Left renal cortex interstitium (tissue), 4 donors: ENCODE data around the gene ENDOV. TPM values are rescaled to one million over a fixed set of nuclear protein-coding genes. Genes with fewer than 3 reads are reported as not detected.

Source experiments
- DNase-seq, 4 donors: peaks; one replicate each; pipeline ENCODE4 v3.0.0-alpha.2; 2013; ENCODE audit warnings: low read depth in 4 of 4, low spot score in 2 of 4, missing footprints in 1 of 4
- polyA plus RNA-seq, 4 donors: library from polyadenylated mRNA; unstranded; fragments of 120-200 nt; gene quantifications; one replicate each; pipeline ENCODE4 v1.2.1, GENCODE V29; 2013; ENCODE audit not compliant: insufficient read length in 4 of 4

Gene ENDOV
- polyA plus RNA-seq, 4 donors: 25.7 to 46.9 (median 35.2) TPM

- DNase-seq: no peak
Measured at GRCh38 chr17:80461528-80462160, 46.7 kb downstream of the ENDOV start.

GRCh38 chr17:80463784-80464400 lies 48.9 kb downstream of the ENDOV start:
- DNase-seq: no peak

- no peak for DNase-seq
Measured at GRCh38 chr17:80464486-80464885, 49.5 kb downstream of the ENDOV start.

DNA sequence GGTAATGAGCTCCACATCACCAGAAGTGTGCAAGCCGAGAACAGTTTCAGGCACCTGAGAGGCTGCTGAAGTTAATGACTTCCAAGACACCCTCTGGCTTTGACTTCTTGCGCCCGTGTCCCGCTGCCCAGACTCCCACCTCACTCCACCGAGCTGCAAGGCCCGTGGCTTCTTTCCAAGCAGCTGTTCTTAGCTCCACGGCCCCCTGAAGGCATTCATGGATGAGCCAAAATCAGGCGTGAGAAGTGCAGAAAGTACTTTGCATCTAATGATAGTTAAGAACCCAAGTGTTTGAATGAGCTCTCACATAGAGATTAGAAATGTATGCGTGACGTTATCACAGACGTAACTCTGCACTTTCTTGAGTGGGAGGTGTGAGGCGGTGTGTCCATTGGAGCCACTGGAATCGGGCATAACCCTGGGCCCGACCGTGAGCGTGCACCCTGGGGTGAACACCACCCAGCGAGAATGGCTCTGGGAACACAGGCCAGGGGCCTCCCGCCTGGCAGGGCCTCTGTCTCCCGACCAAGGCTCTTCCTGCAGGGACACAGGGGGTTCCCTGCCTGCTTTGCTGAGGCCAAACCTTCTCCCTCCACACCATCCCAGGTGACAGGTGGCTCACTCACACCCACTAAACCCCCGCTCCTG lies 50.5 kb downstream of the ENDOV start:
- no peak for DNase-seq

DNA sequence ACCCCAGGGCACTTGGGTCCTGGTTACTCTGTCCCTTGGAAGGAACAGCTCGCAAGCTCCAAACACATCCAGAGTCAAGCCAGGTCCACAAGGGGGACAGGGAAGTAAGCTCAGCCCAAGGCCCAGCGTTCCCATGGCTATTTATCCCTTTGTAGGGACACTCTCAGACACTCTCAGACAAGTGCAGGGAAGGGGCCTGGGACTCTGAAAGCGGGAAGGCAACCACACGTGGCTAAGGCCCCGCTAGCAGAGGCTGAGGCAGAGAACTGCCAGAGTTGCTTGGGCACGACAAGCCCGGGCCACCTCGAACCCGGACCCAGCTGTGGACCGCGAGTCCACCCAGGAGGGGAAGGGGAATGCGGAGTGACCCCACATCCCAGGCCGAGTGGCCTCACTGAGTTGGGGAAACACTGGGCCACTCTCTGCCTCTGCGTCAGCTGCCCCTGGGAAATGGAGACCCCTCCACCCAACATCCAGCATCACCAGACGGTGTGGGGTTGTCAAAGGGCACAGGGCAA lies 51.3 kb downstream of the ENDOV start:
- no peak for DNase-seq

DNA sequence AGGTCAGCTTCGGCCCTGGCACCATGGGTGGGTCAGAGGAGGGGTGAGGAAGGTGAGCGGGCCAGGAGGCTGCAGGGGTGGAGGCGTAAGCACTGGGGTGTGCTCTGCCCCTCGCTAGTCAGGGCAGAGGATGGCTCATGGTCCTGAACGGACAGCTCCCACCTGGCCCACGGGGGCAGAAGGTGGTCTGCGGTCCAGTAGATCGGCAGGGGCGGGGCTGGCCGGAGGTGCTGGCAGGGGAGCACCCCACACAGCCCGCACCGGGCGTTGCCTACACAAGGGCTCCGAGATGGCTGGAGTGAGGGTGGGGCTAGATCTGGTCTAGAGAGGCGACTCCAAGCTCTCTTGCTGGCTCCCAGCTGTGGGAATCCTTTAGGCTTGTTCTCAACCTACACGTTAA lies 53.3 kb downstream of the ENDOV start:
- DNase-seq: no peak

DNA sequence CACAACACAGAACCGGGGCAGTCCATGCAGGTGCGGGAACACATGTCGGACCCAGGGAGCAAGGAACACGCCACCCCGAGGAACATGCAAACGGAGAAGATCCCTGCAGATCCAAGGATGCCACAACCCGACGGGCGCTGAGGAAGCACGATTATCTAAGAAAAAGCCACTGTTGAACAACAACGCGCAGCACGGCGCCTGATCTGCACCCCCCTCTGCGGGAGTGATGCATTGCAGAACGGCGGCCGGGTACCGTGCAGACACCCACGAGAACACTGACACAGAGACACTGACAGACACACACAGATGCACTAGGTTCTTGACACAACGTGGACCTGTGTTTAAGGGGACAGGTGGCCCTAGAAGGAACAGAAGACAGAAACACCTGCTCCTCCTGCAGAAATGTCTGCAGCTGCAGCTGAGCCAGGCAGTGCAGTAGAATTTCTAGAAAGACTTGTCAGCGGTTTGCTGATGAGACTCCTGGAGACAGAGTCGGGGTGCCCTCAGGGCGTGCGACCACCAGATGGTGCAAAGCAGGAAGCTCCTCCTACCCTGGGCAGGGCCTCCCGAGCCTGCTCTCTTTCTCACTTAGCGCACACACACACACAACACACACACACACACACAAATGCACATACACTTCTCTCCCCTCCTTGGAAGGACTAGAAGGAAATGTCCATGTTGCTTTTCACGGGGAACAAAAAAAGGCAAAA lies 54.0 kb downstream of the ENDOV start:
- DNase-seq: no peak

DNA sequence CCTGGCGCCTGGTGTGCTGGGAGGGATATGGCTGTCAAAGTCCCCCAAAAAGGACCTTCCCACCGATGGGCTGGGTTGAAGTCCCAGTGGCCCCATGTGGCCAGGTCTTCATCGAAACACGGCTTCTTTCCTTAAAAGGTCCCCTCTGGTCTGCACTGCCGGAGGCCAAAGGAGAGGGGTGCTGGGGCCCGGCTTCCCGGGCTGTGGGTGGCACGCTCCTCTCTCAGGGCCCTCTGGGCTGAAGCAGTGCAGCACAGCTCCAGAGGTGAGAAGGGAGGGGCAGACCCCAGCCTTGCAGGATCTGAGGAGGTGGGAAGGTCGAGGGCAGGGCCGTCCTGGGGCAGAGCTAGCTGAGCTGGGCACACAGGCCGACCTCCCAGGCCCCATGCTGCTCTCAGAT lies 54.7 kb downstream of the ENDOV start:
- no peak for DNase-seq

DNA sequence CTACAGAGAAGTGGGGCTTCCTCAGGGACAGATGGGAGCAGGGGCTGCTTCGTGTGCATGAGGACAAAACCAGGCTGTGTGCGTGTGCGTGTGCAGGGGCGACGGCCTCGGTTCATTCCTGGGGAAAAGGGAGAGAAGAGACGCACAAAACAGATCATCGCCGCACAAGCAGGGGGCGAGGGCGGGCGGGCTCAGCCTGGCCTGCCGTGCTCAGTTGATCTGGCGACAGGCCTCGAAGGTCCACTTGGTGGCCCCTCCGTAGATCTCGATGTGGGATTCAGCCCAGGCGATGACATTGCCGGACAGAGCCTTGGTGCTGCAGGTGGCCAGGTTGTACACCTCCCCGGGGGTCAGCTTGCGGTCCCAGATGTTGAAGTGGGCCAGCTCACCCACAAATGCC lies 55.6 kb downstream of the ENDOV start:
- no peak for DNase-seq

DNA sequence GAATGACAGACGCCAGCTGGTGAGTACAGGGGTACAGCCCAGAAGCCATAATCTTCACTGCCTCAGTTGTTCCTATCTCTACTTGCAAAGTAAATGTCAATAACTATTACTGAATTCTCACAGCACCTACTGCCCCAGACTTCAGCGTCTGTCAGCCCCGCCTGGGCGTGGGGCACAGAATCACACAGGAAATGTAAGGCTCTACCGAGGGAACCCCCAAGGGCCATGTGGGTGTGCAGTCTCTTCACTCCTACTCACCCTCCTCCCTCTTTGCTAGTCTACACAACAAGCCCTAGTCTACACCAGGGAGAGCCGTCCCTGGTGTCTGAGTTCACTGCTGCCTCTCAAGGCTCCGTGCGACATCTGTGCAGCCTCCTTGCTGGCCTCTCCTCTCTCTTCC lies 57.0 kb downstream of the ENDOV start:
- no peak for DNase-seq

GRCh38 chr17:80472996-80473395 lies 58.0 kb downstream of the ENDOV start:
- no peak for DNase-seq

GRCh38 chr17:80473701-80474100 lies 58.7 kb downstream of the ENDOV start:
- no peak for DNase-seq

DNA sequence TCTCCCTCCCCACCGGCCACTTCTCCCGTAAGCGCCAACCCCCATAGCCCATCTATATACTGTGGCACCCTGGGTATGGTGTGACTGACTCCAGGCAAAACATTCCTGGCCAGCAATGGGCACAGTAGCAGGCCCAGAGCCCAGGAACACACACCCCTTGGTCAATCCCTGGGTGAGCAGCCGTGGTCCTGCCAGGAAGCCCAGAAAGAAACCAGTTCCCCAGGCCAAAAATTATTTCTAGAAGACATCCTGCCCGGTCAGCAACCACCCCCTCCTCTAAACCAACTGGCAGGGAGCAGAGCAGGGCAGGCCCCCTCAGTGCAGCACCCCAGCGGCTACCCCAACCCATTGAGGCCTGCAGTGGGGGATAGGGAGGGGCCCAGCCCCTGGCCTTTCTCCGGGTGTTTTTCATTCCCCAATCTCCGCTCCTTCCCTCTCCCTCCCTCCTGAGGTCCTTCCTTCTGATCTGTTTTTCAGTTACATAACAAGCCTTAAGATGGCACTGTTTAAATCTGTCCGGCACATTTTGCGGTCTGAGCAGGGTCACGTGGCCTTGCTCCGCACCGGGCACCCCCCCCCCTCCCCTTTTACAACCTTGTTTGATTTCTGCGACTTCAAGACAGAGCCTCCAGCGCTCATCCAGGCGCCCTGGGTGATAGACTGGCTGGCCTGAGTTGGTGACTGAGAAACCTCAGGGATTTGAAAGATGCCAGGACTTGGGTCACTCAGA lies 59.4 kb downstream of the ENDOV start:
- DNase-seq: no peak

DNA sequence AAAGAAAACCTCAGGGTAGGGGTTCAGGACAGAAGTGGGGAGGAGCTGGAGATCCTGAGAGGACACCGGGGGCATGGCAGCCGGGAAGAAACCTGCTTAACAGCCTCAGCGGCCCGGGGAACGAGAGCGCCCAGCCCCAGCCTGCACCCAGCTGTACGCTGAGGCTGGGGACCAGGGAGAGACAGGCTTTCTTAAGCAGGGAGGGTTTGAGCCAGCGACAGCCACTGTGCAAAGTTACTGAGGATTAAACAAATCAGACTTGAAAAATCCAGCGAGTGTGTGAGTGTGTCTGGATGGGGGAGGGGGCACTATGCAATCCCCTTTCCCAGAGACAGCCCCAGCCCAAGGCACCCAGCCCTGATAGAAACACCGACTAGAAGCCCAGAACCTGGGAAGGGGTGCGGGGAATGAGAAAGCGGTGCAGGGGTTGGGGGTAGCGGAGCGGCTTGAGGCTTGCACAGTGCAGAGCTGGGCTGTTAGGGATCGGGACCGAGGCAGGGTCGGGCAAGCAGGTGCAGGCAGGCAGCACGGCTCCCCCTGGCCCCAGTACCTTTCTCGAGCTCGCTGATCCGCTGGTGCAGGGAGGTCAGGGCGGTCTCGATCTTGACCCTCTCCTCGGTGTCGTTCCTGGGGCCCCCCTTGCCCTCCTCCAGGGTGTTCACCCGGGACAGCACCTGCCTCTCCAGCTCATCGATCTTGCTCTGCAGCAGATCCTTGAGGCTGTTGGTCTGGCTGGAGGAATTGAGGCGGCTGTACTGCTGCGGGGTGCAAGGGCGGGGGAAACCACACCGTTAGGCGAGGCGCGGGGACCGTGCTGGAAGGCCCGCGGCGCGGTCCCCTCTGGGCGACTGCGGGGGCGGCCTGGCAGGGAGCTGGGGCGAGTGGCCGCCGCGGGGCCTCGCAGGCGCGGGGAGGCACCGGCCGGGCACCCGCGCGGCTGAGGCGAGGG lies 60.3 kb downstream of the ENDOV start:
- no peak for DNase-seq

GRCh38 chr17:80475910-80476876 lies 61.2 kb downstream of the ENDOV start, which contains the start of gene NPTX1:
Gene NPTX1 (minus strand): TSS chr17:80476607. CDS start chr17:80476446, 161 bp downstream.
- DNase-seq: no peak

DNA sequence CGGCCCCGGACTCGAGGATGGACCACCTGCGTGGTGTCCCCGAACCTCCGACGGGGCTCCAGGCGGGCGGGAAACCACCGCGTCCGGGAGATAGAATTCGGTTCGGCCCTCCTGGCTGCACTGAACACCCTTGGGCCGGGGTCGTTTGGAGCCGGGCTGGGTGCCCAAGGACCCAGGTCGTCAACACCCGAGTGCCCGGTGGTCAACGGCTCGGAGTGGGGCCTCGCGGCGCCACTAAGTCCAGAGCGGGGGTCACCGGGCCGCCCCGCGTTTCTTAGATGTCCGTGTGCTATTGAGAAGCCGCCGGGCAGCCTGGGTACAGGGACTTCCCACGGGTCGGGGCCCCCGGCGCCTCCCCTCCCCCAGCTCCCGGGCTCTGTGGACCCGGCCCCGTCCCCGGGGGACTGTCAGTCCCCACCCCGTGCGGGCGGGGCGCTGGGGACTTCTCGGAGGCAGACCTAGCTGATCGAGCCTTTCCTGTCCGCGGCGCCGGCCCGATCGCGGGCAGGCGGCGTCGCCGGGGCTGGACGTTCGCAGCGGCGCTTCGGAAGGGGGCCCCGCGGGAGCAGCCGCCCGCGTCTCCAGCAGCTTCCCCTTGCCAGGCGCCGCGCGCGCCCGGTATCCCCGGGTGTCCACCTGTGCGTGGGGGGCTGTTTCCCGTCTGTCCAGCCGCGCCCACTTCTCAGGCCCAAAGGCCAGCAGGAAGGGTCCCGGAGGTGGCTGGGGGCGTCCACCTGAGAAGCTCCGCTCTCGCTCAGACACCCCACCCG lies 62.1 kb downstream of the ENDOV start:
- no peak for DNase-seq

DNA sequence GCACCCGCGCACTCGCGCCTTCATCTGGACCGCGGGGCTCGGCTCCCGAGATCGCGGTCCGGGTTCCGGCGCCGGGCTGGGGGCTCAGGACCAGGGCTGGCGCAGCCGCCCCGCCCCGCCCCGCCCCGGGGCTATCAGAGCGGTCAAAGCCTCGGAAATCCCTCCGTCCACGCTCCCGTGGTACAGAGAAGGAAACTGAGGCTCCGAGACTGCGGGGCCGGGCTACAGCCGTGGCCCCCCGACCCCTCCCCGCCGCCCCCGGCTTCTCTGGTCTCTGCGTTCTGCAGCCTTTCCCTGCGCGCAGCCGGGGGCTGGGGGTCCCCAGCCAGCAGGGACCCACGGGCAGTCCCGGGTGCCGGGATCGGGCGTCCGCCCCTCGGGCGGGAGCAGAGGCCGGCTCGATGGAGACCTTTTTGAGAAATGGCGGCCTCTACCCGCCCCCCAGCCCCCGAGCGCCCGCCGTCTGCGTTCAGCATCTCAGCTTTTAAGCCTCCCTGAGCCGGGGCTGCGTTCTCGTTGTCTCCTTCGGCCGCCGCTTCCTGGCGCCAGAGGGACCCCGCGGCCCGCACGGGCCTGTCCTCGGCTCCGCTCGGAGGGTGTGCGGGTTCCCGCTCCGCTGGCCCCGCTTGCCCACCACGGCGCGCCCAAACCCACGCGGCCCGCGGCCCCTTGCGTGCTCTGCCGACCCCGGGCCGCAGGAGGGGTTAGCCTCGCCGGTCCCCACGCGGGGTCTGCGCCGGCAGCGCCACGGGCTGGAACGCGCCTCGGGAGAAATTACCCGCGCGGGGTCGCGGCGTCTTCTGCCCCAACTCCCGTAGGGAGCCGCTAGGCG lies 62.9 kb downstream of the ENDOV start:
- no peak for DNase-seq
